IMR-90 (cell line): ENCODE results near the gene DENND1A.

ENCODE experiments used
- BHLHE40 ChIP-seq: fragments of 150-350 bp; IDR thresholded peaks from 2 replicates; pipeline ENCODE4 v1.6.1; 2016; ENCODE audit warnings: mild to moderate bottlenecking, low read depth, low read length
- CEBPB ChIP-seq: IDR thresholded peaks from 2 replicates; pipeline ENCODE4 v1.6.1; 2012; ENCODE audit warnings: low read depth, low read length, improper control_type of control experiment
- FOS ChIP-seq: fragments of 150-350 bp; IDR thresholded peaks from 2 replicates; pipeline ENCODE4 v1.6.1; 2016; ENCODE audit warnings: low read depth, low read length
- MAFK ChIP-seq: IDR thresholded peaks from 2 replicates; pipeline ENCODE4 v1.6.1; 2012; ENCODE audit warnings: low read depth, low read length, improper control_type of control experiment
- MAZ ChIP-seq: IDR thresholded peaks from 2 replicates; pipeline ENCODE4 v1.6.1; 2012; ENCODE audit warnings: low read depth, mild to moderate bottlenecking, low read length, improper control_type of control experiment, moderate library complexity, borderline replicate concordance
- MXI1 ChIP-seq: IDR thresholded peaks from 2 replicates; pipeline ENCODE4 v1.6.1; 2012; ENCODE audit warnings: low read depth, mild to moderate bottlenecking, low read length, moderate library complexity, borderline replicate concordance
- POLR2A ChIP-seq: IDR thresholded peaks from 2 replicates; pipeline ENCODE4 v1.6.1; 2012; ENCODE audit warnings: mild to moderate bottlenecking, low read depth, low read length
- RAD21 ChIP-seq: IDR thresholded peaks from 2 replicates; pipeline ENCODE4 v1.6.1; 2012; ENCODE audit warnings: low read length, improper control_type of control experiment
- RCOR1 ChIP-seq: IDR thresholded peaks from 2 replicates; pipeline ENCODE4 v1.6.1; 2012; ENCODE audit warnings: mild to moderate bottlenecking, low read length, improper control_type of control experiment; ENCODE audit not compliant: insufficient replicate concordance
- RFX5 ChIP-seq: IDR thresholded peaks from 2 replicates; pipeline ENCODE4 v1.8.0; 2012; ENCODE audit warnings: low read depth, mild to moderate bottlenecking, low read length, moderate library complexity
- TF ChIP-seq, protein P1 (sequence below): conservative IDR thresholded peaks from 2 replicates; pipeline ENCODE4 v1.5.1; 2012; ENCODE audit warnings: mild to moderate bottlenecking, low read depth, low read length, improper control_type of control experiment
- TF ChIP-seq, protein P2 (sequence below): fragments of 150-350 bp; IDR thresholded peaks from 2 replicates; pipeline ENCODE4 v1.6.1; 2017; ENCODE audit warnings: mild to moderate bottlenecking, antibody characterized with exemption, low read length, low read depth

DNA sequence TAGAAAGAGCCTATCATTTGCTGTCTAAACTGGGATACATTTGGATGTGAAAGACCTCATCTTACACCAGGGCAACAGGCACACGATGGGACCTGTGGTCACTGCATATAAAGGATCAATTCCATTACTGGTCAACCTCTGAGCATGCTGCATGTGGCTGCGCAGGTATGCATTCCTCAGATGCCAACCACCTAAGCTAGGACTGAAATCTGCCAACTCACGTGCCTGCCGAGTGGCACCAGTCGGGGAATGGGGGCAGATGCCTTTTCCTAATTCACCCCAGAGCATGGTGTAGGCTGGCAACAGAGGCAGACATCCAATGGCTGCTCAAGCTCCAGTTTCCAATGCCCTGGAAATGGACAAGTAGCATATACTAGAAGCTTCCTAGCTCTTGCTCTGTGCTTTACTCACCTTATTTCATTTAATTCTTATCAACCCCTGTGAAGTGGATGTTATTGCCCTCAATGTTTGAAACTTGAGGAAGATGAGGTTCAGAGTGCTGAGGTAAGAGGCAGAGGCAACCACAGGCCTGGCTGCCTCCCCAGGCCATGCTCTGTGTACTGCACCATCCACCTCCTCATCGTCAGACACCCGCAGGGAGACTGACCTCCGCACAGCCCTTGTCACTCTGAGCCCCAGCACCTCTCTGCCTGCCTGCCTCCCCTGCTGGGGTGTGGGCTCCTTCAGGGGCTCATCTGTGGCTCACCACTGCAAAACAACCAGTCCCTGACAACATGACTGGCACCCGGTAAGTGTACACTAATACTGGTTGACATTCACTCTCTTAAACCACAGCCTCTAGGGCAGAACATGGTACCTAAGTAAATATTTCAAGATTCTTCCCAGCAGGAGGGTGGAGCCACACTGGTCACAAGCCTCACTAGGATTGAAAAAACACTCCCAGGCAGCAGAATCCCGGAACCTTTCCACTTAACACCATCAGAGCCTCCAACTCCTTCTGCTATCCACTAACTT is 345.4 kb downstream of the DENND1A start:
- TF ChIP-seq, protein P1, sequence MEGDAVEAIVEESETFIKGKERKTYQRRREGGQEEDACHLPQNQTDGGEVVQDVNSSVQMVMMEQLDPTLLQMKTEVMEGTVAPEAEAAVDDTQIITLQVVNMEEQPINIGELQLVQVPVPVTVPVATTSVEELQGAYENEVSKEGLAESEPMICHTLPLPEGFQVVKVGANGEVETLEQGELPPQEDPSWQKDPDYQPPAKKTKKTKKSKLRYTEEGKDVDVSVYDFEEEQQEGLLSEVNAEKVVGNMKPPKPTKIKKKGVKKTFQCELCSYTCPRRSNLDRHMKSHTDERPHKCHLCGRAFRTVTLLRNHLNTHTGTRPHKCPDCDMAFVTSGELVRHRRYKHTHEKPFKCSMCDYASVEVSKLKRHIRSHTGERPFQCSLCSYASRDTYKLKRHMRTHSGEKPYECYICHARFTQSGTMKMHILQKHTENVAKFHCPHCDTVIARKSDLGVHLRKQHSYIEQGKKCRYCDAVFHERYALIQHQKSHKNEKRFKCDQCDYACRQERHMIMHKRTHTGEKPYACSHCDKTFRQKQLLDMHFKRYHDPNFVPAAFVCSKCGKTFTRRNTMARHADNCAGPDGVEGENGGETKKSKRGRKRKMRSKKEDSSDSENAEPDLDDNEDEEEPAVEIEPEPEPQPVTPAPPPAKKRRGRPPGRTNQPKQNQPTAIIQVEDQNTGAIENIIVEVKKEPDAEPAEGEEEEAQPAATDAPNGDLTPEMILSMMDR = no peak
- no peak for TF ChIP-seq RFX5
- no peak for TF ChIP-seq MXI1
- no peak for TF ChIP-seq POLR2A
- TF ChIP-seq MAFK = no peak
- no peak for TF ChIP-seq CEBPB
- TF ChIP-seq FOS = no peak
- no peak for TF ChIP-seq RAD21
- no peak for TF ChIP-seq MAZ
- TF ChIP-seq BHLHE40 = no peak
- no peak for TF ChIP-seq RCOR1
- TF ChIP-seq, protein P2, sequence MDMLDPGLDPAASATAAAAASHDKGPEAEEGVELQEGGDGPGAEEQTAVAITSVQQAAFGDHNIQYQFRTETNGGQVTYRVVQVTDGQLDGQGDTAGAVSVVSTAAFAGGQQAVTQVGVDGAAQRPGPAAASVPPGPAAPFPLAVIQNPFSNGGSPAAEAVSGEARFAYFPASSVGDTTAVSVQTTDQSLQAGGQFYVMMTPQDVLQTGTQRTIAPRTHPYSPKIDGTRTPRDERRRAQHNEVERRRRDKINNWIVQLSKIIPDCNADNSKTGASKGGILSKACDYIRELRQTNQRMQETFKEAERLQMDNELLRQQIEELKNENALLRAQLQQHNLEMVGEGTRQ = no peak
